Measurements from ENCODE around the gene DSCAM.
"Not testable (repeated sequence)": the region's sequence is repeated elsewhere in the genome, so short reads cannot be mapped to it uniquely, and the experiment has no call there.

The DSCAM gene

GRCh38 chr21:40507978-40508377 is 339.0 kb downstream of the DSCAM start:
- no peak for DNase-seq

- no peak for DNase-seq
Measured at GRCh38 chr21:40505681-40506080, 341.3 kb downstream of the DSCAM start.

DNA sequence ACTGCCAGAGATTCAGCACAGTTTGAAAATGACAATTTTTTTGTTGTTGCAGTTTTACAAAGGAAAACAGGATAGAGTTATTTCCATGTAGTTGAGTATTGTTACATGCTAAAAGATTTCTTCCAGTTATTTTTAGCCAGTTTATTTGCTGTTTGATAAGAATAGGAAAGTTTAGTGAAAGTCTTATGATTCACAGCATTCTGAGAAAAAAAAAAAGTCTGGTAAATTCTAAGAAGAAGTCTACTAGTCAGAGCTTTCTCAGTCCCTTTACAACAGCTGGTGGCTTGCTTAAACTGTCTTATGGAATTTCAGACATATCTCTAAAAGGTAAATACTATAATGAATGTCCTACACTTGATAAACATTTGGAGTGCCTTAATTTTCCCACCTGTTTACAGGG is 341.7 kb downstream of the DSCAM start:
- no peak for DNase-seq

GRCh38 chr21:40504825-40505224 is 342.1 kb downstream of the DSCAM start:
- no peak for DNase-seq

DNA sequence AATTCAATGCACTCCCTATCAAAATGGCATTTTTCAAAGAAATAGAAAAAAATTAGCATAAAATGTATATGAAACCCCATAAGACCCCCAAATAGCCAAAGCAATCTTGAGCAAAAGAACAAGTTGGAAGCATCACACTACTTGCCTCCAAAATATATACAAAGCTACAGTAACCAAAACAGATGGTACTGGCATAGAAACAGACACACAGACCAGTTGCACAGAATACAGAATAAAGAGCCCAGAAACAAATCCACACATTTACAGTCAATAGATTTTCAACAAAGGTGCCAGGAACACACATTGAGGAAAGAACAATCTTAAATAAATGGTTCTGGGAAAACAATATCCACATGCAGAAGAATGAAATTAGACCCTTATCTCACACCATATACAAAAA is 350.8 kb downstream of the DSCAM start:
- DNase-seq = no peak

DNA sequence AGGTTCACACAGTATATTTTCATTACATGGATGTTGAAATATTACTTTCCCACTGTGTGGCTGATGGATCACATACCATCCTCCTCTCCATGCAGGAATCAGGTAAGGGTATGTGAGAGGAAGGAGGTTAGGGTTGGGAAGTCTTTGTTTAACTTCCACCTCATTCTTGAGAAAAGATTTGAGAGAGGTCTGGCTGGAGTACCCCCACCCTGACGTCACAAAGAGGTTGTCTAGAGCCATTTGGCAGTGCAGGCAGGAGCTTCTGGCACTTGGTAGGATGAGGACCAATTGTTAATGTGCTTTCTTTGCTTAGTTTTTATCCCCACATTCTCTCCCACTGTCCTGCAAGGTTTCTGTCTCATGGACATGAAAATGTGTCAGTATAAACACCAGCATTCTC is 356.6 kb downstream of the DSCAM start:
- DNase-seq = no peak

GRCh38 chr21:40489001-40489400 is 358.0 kb downstream of the DSCAM start:
- no peak for DNase-seq

DNA sequence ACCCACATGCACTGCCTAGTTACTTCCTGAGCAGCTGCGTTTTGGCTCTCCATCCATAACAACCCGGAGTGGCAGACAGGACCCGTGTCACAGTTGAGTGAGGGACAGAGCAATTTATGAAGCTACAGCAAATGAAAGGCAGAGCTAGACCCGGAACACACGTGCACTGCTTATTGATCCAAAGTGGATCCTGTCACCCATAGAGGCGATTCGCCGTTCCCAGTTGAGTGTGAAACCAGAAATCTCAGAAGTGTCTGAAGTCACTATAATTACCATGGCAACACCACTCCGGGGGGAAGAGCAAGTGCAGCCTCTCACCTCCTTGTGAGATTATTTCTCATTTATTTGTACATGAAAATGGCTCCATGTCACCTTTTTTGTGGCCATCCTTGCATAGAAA is 365.2 kb downstream of the DSCAM start:
- DNase-seq = no peak

GRCh38 chr21:40474513-40474912 is 372.4 kb downstream of the DSCAM start:
- DNase-seq = no peak

- no peak for DNase-seq
Measured at GRCh38 chr21:40472013-40472412, 374.9 kb downstream of the DSCAM start.

DNA sequence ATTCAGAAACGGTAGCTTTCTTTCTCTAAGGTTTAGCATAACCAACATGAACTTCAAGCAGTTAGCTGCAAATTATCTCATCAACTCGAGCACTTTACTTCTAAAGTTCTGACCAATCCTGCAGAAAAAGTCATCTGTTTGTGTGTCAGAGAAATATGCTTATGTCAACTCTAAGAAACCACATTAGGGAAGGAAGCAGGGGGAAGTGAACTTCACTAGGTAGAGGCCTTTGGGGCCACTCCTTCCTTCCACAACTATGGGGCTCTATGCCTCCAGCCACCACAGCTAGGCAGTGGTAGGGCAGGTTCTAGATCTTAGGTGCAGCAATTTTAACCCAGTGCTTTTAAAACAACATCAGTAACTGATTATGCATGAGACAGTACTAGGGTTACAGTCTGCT is 375.9 kb downstream of the DSCAM start:
- DNase-seq = no peak

GRCh38 chr21:40466893-40467483 is 380.0 kb downstream of the DSCAM start:
- no peak for DNase-seq

DNA sequence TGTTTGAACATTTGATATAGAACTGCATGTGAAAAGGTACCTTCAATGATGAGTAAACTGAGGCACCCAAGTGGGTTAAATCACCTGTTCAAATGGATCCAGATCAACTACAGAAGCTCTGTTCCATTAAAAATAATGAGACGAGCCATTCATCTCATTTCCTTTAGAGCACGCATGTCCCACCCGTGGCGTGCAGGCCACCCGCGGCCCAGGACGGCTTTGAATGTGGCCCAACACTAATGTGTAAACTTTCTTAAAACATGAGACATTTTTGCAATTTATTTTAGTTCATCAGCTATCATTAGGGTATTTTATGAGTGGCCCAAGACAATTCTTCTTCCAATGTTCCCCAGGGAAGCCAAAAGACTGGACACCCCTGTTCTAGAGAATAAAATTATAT is 381.6 kb downstream of the DSCAM start:
- DNase-seq = no peak

DNA sequence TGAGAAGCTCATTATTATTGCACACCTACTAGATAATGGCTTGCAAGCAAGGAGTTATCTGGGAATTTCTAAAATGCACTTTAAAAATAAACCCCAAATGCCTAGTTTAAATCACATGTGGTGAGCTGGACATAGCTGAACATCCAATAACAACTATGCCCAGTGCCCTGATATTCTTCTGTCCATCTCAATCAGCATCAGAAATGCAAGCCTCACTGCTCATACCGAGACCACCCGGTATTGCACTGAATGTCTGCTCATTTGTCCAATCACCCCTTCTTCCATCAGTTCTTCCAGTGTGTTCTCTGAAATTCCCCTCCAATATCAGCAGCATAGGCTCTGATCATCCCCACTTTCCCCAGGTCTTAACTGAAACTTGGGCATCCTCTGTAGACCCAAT is 383.8 kb downstream of the DSCAM start:
- no peak for DNase-seq

DNA sequence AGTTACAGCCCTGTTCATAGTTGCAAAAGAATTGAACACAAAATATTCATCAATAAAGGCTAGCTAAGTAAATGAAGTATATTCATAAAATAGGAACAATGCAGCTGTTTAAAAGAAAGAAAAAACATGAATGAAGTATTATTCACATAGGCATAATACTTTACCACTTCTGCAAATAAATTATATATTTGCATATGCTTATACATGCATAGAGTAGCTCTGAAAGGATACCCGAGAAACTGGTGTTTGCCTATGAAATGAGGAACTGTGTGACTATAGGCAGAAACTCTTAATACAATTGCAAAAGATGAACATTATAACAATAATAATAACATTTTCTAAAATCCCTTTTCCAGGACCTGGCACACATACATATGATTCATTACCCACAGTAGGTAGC is 385.9 kb downstream of the DSCAM start:
- no peak for DNase-seq

GRCh38 chr21:40457741-40458140 is 389.2 kb downstream of the DSCAM start:
- no peak for DNase-seq

DNA sequence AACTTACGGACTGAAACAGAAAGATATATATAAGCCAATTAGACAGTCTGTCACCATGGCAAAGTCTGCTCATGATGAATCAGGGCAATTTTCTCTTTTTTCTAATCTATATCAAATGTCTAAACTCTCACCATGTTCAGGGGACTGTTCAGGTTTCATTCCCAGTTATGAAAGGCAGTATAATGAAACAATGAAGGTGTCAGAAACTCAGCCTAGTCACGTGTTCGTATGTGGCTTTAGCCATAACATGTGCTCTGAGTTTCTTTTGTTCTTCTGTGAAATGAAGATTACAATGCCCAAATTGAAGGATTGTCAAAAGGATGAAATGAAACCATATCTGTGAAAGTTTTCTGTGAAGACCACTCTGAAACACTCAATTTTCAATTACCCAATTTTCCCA is 392.9 kb downstream of the DSCAM start:
- no peak for DNase-seq

DNA sequence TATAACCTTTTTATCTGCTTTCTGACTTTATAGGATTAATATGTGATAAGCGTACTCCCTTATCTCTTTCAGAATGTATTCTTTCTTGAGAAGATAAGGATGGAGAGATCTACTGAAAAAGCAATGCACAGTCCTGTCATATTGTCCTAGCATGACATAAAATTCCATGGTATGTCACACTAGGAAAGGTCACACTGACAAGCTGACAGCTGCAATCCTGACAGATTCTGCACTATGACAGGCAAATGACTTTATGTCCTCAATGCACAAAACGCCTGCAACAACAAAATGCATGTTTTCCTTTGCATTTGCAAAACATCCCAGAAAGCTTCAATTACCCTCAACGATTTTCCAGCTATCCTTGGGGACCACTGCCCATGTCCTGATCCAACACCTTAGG is 393.8 kb downstream of the DSCAM start:
- DNase-seq = no peak

GRCh38 chr21:40452548-40452947 is 394.4 kb downstream of the DSCAM start:
- no peak for DNase-seq

GRCh38 chr21:40447016-40447415 is 399.9 kb downstream of the DSCAM start:
- no peak for DNase-seq

GRCh38 chr21:40445349-40445921 is 401.5 kb downstream of the DSCAM start:
- DNase-seq = no peak

GRCh38 chr21:40439581-40439980 is 407.4 kb downstream of the DSCAM start:
- DNase-seq = not testable (repeated sequence)

DNA sequence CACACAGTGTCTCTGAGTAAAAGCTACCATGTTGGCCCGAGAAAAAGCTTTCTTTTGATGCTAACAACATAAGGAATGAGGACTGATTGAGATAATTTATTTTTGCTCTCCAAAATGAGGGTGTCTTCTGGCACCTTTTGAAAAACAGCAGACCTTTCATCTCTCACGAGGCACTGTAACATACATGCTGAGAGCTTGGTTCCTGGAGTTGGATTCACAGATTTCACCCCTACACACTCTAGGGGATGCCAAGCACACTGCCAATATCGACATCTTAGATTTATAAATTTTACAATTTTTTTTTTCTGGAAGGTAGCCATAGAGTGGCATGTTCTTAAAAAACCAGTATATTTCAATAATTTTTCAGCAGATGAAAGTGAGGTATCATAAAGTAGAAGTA is 408.3 kb downstream of the DSCAM start:
- DNase-seq = no peak

DNA sequence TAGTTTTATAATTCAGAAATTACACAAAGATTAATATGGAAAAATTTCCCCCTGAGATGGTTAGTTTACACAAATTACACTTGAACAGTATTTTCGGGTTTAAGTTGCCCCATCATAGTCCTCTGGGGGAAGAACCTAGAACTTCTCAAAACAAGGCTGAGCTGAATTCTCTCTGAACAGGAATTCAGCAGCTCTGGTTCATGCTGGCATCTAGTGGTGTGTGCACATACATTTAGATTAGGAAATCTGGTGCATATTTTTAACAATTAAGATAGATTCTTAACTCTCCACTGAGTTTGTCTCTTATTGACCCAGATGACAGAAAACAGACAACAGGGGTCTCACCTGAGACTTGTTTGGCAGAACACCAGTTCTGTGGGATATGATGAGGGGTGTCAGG is 410.7 kb downstream of the DSCAM start:
- no peak for DNase-seq

- no peak for DNase-seq
Measured at GRCh38 chr21:40433538-40433937, 413.4 kb downstream of the DSCAM start.
